SU-DHL-6 (cell line): ENCODE data around the gene SFRP5.

Source experiments
- H2AFZ ChIP-seq: fragments of 200-600 bp; sonication (generic); 2 replicates; pipeline ENCODE4 v1.6.1; 2014; ENCODE audit warnings: low read depth, mild to moderate bottlenecking, moderate library complexity, mixed read lengths, antibody characterized with exemption, low read length; ENCODE audit not compliant: severe bottlenecking
- H3F3A ChIP-seq: fragments of 200-600 bp; shearing (Covaris generic); 2 replicates; pipeline ENCODE4 v1.6.0; 2016; ENCODE audit warnings: antibody characterized with exemption, mild to moderate bottlenecking; ENCODE audit not compliant: insufficient read depth
- H3K27ac ChIP-seq: fragments of 200-600 bp; sonication (generic); 2 replicates; pipeline ENCODE4 v1.5.1; 2016; ENCODE audit warnings: low read depth, mild to moderate bottlenecking, low read length, moderate library complexity, mixed read lengths
- H3K27me3 ChIP-seq: fragments of 200-600 bp; sonication (generic), shearing (Covaris generic); 2 replicates; pipeline ENCODE4 v1.6.0; 2014; ENCODE audit warnings: mild to moderate bottlenecking, low read length
- H3K36me3 ChIP-seq: fragments of 200-600 bp; sonication (generic); 2 replicates; pipeline ENCODE4 v1.6.1; 2014; ENCODE audit warnings: mild to moderate bottlenecking, low read length, mixed read lengths
- H3K4me2 ChIP-seq: fragments of 300-600, 200-600 bp; shearing (Covaris generic), sonication (generic); 2 replicates; pipeline ENCODE4 v1.6.0; 2014; ENCODE audit warnings: low read length, low read depth, mild to moderate bottlenecking; ENCODE audit not compliant: poor library complexity, severe bottlenecking
- H3K4me3 ChIP-seq: fragments of 200-600 bp; sonication (generic); 2 replicates; pipeline ENCODE4 v1.5.1; 2014; ENCODE audit warnings: antibody characterized with exemption, low read length, mild to moderate bottlenecking, mixed read lengths; ENCODE audit not compliant: insufficient read depth, poor library complexity, severe bottlenecking
- H3K79me2 ChIP-seq: fragments of 200-600 bp; sonication (generic); 2 replicates; pipeline ENCODE4 v1.6.1; 2014; ENCODE audit warnings: mild to moderate bottlenecking, low read length, moderate library complexity; ENCODE audit not compliant: insufficient read depth
- H3K9ac ChIP-seq: fragments of 200-600 bp; sonication (generic); 2 replicates; pipeline ENCODE4 v1.7.0; 2014; ENCODE audit warnings: mild to moderate bottlenecking, low read length
- H3K9me2 ChIP-seq: fragments of 200-600 bp; sonication (generic); replicated peaks from 2 replicates; pipeline ENCODE4 v1.6.1; 2014; ENCODE audit warnings: low read length; ENCODE audit not compliant: insufficient read depth
- H3K9me3 ChIP-seq: fragments of 200-600 bp; sonication (generic); 2 replicates; pipeline ENCODE4 v1.6.1; 2014; ENCODE audit warnings: low read length, mixed read lengths; ENCODE audit not compliant: insufficient read depth
- H4K20me1 ChIP-seq: fragments of 200-600 bp; sonication (generic); 2 replicates; pipeline ENCODE4 v1.6.1; 2014; ENCODE audit warnings: low read depth, mild to moderate bottlenecking, antibody characterized with exemption, low read length, moderate library complexity, mixed read lengths
- CTCF ChIP-seq: fragments of 200-600 bp; sonication (generic); IDR thresholded peaks from one replicate; pipeline ENCODE4 v1.5.1; 2017; ENCODE audit warnings: antibody characterized with exemption, mild to moderate bottlenecking, low read length, moderate library complexity; ENCODE audit not compliant: insufficient read depth, poor library complexity, severe bottlenecking
- EZH2phosphoT487 ChIP-seq: fragments of 200-600 bp; sonication (generic), shearing (Covaris generic); conservative IDR thresholded peaks from 2 replicates; pipeline ENCODE4 v1.6.1; 2018; ENCODE audit warnings: mild to moderate bottlenecking, antibody characterized with exemption, low read length, moderate library complexity, mixed read lengths

SFRP5 gene

GRCh38 chr10:97737770-97738265 lies 34.0 kb downstream of the SFRP5 start:
- peak overlapping the region; percentile 77 for H3K4me3 ChIP-seq
- no peaks in the 10 kb centered on the region for H3F3A ChIP-seq
- H3K4me2 ChIP-seq, result peak overlapping the region; percentile 68
- peaks cover 34% of the 10 kb centered on the region for H3K79me2 ChIP-seq
- no peaks in the 10 kb centered on the region for H4K20me1 ChIP-seq
- H3K9ac ChIP-seq, result peak overlapping the region; percentile 88
- no peaks in the 10 kb centered on the region for H3K27me3 ChIP-seq
- H3K36me3 ChIP-seq, result 0 out of 2 replicates have a peak, but pooled peaks cover 6% of the 10 kb centered on the region
- no peak overlapping the region for H3K27ac ChIP-seq
- TF ChIP-seq EZH2phosphoT487 (no peak), CTCF (no peak)
- H3K9me3 ChIP-seq, result no peaks in the 10 kb centered on the region
- H2AFZ ChIP-seq, result peak overlapping the region; percentile 60
- no peaks in the 10 kb centered on the region for H3K9me2 ChIP-seq

- H3K9me3 ChIP-seq, result no peaks in the 10 kb centered on the region
- TF ChIP-seq EZH2phosphoT487, result no peak
- TF ChIP-seq CTCF, result no peak
- H4K20me1 ChIP-seq, result no peaks in the 10 kb centered on the region
- H3K36me3 ChIP-seq, result 0 out of 2 replicates have a peak, but pooled peaks cover 6% of the 10 kb centered on the region
- peaks cover 29% of the 10 kb centered on the region for H3K79me2 ChIP-seq
- no peaks in the 10 kb centered on the region for H3F3A ChIP-seq
- peak within 1 kb of the TSS; percentile 68 for H3K4me2 ChIP-seq
- H3K27ac ChIP-seq, result peak within 1 kb of the TSS; percentile 46
- peak within 1 kb of the TSS; percentile 88 for H3K9ac ChIP-seq
- H3K9me2 ChIP-seq, result no peaks in the 10 kb centered on the region
- H3K27me3 ChIP-seq, result no peaks in the 10 kb centered on the region
- H2AFZ ChIP-seq, result peak within 1 kb of the TSS; percentile 77
- peak within 1 kb of the TSS; percentile 77 for H3K4me3 ChIP-seq
Measured at GRCh38 chr10:97736902-97737769, 34.7 kb downstream of the SFRP5 start, which contains the start of gene ZFYVE27. ZFYVE27 (plus strand) TSS chr10:97737128; CDS start chr10:97738478, 1,350 bp downstream.

GRCh38 chr10:97736403-97736901 lies 35.3 kb downstream of the SFRP5 start:
- H3K27ac ChIP-seq, result peak overlapping the region; percentile 27

More at GRCh38 chr10:97736403-97736901, 35.3 kb downstream of the SFRP5 start:
- TF ChIP-seq CTCF, result no peak
- no peak for TF ChIP-seq EZH2phosphoT487
- H3K36me3 ChIP-seq, result 0 out of 2 replicates have a peak, but pooled peaks cover 6% of the 10 kb centered on the region
- no peaks in the 10 kb centered on the region for H3F3A ChIP-seq
- no peaks in the 10 kb centered on the region for H3K9me2 ChIP-seq
- H4K20me1 ChIP-seq, result no peaks in the 10 kb centered on the region
- H3K9ac ChIP-seq, result peak overlapping the region; percentile 88
- no peaks in the 10 kb centered on the region for H3K9me3 ChIP-seq
- H2AFZ ChIP-seq, result peak overlapping the region; percentile 77
- H3K79me2 ChIP-seq, result peaks cover 29% of the 10 kb centered on the region
- peak overlapping the region; percentile 50 for H3K4me2 ChIP-seq
- no peaks in the 10 kb centered on the region for H3K27me3 ChIP-seq
- peak overlapping the region; percentile 77 for H3K4me3 ChIP-seq
